HL-60/S4 (cell line): Measurements from ENCODE around the gene GUK1.

Experiments
- in situ Hi-C: fragments of 300-500 bp; cut with MboI; formaldehyde crosslinking; loops from 2 replicates; pipeline ENCODE4 v1.14.3; 2022; ENCODE audit warnings: low sequenced_read_pairs

Gene GUK1

GRCh38 chr1:228139931-228140723 lies at the start of gene GUK1:
TSS of gene GUK1 (plus strand) at chr1:228140279. CDS start at chr1:228140303, 24 bp downstream.
- in situ Hi-C loops, result no loop called here

GRCh38 chr1:228090613-228091081 lies 49.4 kb upstream of the GUK1 start:
- in situ Hi-C loops, result no loop called here

- in situ Hi-C loops, result no loop called here
Measured at GRCh38 chr1:228091084-228091483, 49.0 kb upstream of the GUK1 start.

GRCh38 chr1:228092342-228093049 lies 47.6 kb upstream of the GUK1 start:
- in situ Hi-C loops, result no loop called here

GRCh38 chr1:228093050-228093906 lies 46.8 kb upstream of the GUK1 start:
- in situ Hi-C loops, result no loop called here

- in situ Hi-C loops, result no loop called here
Measured at GRCh38 chr1:228094432-228095016, 45.6 kb upstream of the GUK1 start.

- in situ Hi-C loops, result no loop called here
Measured at GRCh38 chr1:228095161-228095560, 44.9 kb upstream of the GUK1 start.

GRCh38 chr1:228095938-228096337 lies 44.1 kb upstream of the GUK1 start:
- in situ Hi-C loops, result no loop called here

GRCh38 chr1:228096416-228097332 lies 43.4 kb upstream of the GUK1 start:
- in situ Hi-C loops, result no loop called here

- in situ Hi-C loops, result no loop called here
Measured at GRCh38 chr1:228097333-228098081, 42.6 kb upstream of the GUK1 start.

- in situ Hi-C loops, result no loop called here
Measured at GRCh38 chr1:228098323-228098931, 41.7 kb upstream of the GUK1 start.

- in situ Hi-C loops, result no loop called here
Measured at GRCh38 chr1:228099331-228099732, 40.7 kb upstream of the GUK1 start.

GRCh38 chr1:228100822-228101613 lies 39.1 kb upstream of the GUK1 start:
- in situ Hi-C loops, result no loop called here

- in situ Hi-C loops, result no loop called here
Measured at GRCh38 chr1:228101614-228101993, 38.5 kb upstream of the GUK1 start.

- in situ Hi-C loops, result no loop called here
Measured at GRCh38 chr1:228101994-228102790, 37.9 kb upstream of the GUK1 start.

GRCh38 chr1:228102791-228103620 lies 37.1 kb upstream of the GUK1 start, which contains the start of gene C1orf35:
TSS of gene C1orf35 (minus strand) at chr1:228103325. CDS start at chr1:228103227, 98 bp downstream.
- in situ Hi-C loops, result no loop called here
